Retinal pigment epithelial cell (primary cell): ENCODE results near the gene CYP4A11.
"Not testable (repeated sequence)": the region's sequence is repeated elsewhere in the genome, so short reads cannot be mapped to it uniquely, and the experiment has no call there.

Experiments
- DNase-seq: peaks from one replicate; pipeline ENCODE4 v3.0.0-alpha.2; 2010; ENCODE audit warnings: low read depth
- H3K4me3 ChIP-seq: 2 replicates; pipeline ENCODE4 v1.5.1; 2011; ENCODE audit warnings: mild to moderate bottlenecking, low read length, control low read depth, moderate library complexity
- CTCF ChIP-seq: conservative IDR thresholded peaks from 2 replicates; pipeline ENCODE4 v1.5.1; 2011; ENCODE audit warnings: low read depth, low read length, control low read depth, inconsistent platforms

CYP4A11 gene, protein sequence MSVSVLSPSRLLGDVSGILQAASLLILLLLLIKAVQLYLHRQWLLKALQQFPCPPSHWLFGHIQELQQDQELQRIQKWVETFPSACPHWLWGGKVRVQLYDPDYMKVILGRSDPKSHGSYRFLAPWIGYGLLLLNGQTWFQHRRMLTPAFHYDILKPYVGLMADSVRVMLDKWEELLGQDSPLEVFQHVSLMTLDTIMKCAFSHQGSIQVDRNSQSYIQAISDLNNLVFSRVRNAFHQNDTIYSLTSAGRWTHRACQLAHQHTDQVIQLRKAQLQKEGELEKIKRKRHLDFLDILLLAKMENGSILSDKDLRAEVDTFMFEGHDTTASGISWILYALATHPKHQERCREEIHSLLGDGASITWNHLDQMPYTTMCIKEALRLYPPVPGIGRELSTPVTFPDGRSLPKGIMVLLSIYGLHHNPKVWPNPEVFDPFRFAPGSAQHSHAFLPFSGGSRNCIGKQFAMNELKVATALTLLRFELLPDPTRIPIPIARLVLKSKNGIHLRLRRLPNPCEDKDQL

DNA sequence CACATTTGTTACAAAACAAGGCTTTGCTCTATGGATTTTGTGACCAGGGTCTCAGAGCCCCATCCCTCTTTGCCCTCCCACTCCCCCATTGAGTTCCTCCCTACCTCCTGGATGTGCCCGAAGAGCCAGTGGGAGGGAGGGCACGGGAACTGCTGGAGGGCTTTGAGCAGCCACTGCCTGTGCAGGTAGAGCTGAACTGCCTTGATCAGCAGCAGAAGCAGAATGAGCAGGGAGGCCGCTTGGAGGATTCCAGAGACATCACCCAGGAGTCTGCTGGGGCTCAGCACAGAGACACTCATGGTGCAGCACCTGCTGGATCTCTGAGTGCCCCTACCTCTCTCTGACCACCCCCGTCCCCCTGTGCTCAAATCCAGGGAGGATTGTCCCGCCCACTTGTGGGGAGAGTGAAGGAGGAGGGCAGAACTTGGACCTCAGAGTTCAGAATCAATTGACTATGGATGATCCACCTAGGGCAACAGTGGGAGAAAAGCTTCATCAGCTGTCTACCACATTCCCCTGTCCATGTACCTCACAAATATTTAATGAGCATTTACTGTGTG lies at the start of gene CYP4A11:
CYP4A11 (minus strand) TSS at position 342 of the 560 bp plus-strand sequence; CDS start at position 299, 43 bp downstream.
- no peak within 1 kb of the TSS for H3K4me3 ChIP-seq
- DNase-seq = no peak
- no peak for TF ChIP-seq CTCF

- not testable (repeated sequence) for DNase-seq
Observed at GRCh38 chr1:46990541-46990940, 49.3 kb upstream of the CYP4A11 start.

GRCh38 chr1:46983830-46984586 lies 42.7 kb upstream of the CYP4A11 start:
- TF ChIP-seq CTCF = no peak
- H3K4me3 ChIP-seq = no peak overlapping the region
- no peak for DNase-seq

More at GRCh38 chr1:46990541-46990940, 49.3 kb upstream of the CYP4A11 start:
- not testable (repeated sequence) for H3K4me3 ChIP-seq

DNA sequence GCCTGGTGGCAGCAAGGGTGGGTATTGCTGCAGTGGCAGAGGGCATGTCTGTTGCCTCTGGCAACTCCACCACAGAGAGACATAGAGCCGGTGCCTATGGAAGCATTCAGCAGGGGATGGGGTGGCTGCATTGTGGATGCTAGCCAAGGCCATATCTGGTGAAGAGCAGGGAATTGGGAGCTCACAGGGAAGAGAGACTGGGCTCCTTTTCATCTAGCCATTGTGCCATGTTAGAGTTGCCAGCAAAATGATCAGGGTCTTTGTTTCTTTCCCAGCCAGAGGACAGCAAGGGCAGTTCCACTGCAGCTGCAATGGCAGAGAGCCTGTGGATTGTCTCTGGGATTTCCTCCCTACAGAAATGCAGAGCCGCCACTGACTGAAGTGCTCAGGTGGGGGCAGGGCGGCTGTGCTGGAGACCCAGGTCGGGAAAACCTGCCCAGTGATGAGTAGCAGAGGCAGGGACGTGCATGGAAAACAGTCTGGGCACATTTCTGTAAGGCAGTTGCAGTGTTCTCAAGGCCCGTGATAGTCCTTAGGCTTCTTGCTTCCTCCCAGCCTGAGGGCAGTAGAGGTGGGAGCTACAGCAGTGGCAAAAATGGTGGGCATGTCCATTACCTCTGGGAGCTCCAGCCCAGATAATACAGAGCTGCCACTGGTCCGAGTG lies 42.0 kb upstream of the CYP4A11 start:
- DNase-seq = no peak
- no peak for TF ChIP-seq CTCF
- H3K4me3 ChIP-seq = no peak overlapping the region

DNA sequence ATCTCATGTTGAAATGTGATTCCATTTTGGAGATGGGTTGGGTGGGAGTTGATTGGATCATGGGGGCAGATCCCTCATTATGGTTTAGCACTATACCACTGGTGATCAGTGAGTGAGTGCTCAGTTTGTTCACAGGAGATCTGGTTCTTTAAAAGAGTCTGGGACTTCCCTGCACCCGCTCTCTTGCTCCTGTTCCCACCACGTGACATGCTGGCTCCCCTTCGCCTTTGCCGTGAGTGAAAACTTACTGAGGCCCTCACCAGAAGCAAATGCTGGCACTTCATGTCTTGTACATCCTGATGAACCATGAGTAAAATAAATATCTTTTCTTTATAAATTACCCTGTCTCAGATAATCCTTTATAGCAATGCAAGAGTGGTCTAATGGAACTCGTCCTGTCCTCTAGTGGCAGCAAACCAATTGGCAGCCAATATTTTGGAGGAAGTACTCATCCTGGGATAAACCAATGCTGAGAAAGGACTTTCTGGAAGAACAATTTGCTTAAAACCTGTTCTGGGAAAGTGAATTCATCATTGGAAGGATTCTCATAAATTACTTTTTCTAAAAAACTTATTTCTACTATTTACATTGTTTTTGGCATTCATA lies 27.8 kb upstream of the CYP4A11 start:
- DNase-seq = no peak
- peak; percentile 9 for TF ChIP-seq CTCF
- H3K4me3 ChIP-seq = no peak overlapping the region

- DNase-seq = not testable (repeated sequence)
Observed at GRCh38 chr1:46962272-46962671, 21.0 kb upstream of the CYP4A11 start.

GRCh38 chr1:46961066-46961758 lies 19.9 kb upstream of the CYP4A11 start:
- no peak for DNase-seq
- TF ChIP-seq CTCF = no peak
- no peak overlapping the region for H3K4me3 ChIP-seq

More at GRCh38 chr1:46962272-46962671, 21.0 kb upstream of the CYP4A11 start:
- not testable (repeated sequence) for H3K4me3 ChIP-seq
